NOMO-1 (cell line): ENCODE data around the gene IGLON5.
A peak's percentile ranks its signal among the peaks of the same experiment; 100 is the strongest.

Experiments used
- DNase-seq, 2 experiments: peaks; one replicate each; lab custom pipeline; 2025; ENCODE audit not compliant: unreplicated experiment in 2 of 2; lab: John Stamatoyannopoulos, UW

Gene IGLON5

GRCh38 chr19:51361239-51361638, 49.8 kb downstream of the IGLON5 start:
- no peak for DNase-seq

DNA sequence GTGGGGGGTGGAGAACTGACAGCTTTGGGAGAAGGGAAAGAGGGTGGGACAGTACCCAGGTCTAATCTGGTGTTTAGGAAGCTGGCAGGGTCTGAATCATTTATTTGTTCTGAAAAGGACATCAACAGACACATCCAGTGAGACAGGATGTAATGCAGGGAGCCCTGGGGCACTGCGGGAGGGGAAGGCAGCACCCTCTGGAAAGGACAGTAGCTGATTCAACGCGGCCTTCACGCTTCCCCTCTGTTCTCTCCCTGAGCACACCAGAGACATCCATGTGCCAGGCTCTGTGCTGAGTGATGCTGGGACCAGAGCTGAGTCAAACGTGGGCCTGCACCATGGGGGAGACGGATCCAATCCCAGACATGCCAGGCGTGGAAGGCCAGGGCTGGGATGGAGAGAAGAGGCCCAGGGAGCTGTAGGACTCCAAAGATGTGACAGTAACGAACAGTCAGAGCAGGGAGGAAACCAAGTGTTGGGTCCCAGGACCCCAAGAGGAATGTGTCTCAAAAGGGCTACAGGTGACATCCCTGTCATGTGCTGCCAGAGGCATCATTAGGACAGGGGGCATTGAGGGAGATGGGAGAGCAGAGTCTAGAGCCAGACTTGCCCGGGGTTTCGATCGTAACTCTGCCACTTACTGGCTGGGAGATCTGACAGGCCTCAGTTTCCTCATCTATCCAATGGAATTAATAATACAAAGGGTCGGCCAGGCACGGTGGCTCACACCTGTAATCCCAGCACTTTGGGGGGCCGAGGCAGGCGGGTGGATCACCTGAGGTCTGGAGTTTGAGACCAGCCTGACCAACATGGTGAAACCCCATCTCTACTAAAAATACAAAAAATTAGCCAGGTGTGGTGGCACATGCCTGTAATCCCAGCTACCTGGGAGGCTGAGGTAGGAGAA, 53.0 kb downstream of the IGLON5 start:
- no peak for DNase-seq

DNA sequence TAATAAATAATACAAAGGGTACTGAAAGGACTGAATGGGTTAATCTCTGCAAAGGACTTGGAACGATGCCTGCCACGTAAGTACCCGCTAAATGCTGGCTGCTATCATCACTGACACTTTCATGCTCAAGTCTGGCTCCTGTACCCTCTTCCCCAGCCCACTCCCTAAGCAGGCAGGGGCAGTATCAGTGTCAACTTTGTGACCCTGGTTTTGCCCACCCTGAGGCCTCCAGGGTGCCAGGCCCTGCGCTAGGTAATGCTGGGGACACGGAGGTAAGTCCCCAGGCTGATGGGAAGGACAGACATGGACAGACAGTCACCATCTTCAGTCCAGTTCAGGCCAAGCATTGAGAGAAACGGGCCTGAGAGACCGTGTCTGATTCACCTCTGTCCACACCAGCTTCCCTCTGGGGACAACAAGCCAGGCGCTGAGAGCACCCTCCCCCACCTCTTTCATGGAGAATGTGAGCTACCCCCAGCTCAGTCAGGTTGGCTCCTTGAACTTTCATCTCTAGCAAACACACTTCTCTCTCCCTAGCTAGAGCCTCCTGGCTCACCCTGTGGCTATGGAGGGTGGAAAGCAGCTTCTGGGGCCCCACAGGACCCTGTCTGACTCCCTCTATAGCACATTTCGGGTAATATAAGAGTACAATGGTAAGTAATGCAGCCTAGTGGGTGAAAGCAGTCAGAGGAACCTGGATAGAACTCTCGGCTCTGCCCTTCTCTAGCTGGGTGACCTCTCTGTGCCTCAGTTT, 53.9 kb downstream of the IGLON5 start:
- DNase-seq = peak in 1 of 2 experiments; percentile 49

DNA sequence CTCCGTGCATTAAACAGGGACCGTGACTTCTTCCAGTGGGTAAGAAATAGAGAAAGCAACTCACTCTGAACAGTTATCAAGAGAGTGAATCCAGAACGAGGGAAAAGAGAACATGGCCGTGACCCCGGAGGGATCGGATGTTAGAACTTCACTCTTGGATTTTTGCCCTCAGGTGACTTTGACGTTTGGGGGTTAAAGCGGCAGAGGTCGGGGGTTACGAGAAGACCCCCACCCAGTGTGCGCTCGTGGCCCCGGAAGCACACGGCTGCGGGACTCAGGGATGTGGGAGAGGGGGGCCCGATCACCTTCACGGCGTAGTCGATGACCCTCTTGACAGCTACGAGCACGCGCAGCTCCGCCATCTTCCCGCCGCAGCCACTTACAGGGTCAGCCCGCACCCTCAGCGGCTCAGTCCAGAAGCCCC, 54.5 kb downstream of the IGLON5 start, which contains the start of gene ETFB:
ETFB (minus strand) TSS at position 424 of the 424 bp plus-strand sequence; CDS start at position 362, 62 bp downstream.
- no peak for DNase-seq

DNA sequence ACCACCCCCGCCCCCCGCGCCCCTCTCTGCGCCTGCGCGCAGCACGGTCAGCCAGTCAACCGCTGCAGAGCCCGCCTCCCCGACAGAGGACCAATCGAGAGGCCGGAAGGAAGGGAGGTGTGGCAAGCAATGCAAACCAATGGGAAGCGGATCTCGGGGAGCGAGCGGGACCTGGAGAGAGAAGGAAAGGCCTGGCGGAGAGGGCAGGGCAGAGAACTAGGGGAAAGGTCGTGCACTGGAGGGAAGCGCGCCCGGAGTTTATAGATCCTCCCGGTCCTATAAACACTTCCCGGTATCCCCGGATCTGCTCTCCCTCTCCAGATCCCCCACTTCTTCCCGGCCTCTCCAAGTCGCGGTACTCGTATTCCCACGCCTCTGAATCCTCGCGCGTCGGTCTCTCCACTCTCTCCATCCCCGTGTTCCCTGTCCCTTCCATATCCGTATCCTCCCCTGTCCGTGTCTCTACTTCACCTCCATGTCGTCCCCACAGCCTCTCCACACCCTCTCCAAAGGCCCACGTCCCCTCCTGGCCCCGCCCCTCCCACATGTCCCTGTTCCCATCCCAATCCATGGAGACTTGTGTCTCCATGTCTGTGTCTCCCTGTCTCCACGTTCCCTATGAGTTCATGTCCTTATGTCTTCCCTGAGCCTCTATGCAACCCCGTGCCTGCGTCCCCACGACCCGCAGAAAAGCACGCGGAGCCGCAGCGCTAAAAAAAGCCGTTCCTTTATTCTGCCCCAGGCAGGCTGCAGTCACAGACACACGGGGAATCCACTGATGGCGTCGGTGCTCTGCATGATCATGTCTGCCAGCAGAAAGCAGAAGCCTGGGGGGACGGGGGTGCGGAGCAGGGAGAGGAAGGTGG, 55.2 kb downstream of the IGLON5 start:
- DNase-seq = peak; percentile 97 to 99

DNA sequence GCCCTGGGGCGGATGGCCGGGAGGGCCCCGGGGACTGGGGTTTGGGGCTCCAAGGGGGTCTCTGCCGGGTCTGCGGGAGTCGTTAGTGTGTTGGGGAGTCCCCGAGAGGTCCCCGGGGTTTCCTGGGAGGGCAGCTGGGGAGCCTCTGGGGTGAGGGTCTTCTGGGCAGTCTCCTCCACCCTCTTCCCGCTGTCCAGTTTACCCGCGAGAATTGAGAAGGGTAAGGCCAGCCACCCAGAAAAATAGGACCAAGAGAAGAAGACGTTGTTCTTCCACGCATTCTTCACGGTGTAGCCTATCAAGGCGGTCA, 55.8 kb downstream of the IGLON5 start:
- DNase-seq = no peak

GRCh38 chr19:51367565-51368365, 56.3 kb downstream of the IGLON5 start:
- peak; percentile 98 for DNase-seq

- peak; percentile 44 to 45 for DNase-seq
Measured at GRCh38 chr19:51368366-51369282, 57.2 kb downstream of the IGLON5 start, which contains the start of gene CLDND2. TSS of gene CLDND2 (minus strand) at chr19:51369003. CDS start at chr19:51368577, 426 bp downstream.

DNA sequence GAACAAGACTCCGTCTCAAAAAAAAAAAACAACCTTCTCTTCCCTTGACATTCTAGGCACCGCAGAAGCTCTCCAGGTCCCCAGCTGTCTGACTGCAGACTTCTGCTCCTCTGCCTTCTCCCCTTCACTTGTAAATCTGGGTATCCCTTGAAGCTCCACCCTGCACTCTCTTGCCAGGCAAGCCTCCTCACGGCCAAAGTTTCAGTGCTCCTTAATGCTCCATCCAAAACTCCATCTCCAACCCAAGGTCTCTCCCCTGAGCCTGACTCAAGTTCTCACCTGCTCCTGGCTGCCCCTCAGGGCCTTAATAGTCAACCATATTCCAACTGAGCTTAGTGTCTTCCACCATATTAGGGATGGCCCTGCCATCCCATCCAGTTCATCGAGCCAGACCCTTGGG, 58.8 kb downstream of the IGLON5 start:
- no peak for DNase-seq

DNA sequence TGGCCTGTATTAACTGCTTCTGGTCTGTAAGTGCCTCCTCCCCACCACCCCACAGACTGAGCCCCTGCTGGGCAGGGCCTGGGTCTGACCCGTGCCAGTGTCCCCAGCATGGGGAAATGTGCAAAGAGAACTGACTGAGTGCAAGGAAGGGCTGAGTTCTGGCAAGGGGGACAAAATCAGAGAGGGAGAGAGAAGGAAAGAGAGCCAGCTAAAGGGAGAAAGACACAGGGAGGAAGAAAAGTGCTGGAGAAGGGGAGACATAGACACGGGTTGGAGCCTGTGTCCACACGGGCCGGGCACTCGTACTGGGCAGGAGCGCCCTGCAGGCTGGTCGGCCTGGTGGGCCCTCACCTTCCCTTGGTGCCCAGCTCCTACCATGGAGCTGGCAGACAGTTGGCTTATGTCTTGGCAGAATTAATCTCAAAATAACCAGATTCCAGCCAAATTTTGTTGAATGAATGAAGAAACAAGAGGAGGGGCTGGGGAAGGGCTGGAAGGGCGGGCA, 59.8 kb downstream of the IGLON5 start:
- DNase-seq = no peak

- no peak for DNase-seq
Measured at GRCh38 chr19:51372021-51372648, 60.7 kb downstream of the IGLON5 start.

- DNase-seq = peak; percentile 91 to 94
Measured at GRCh38 chr19:51372649-51373504, 61.4 kb downstream of the IGLON5 start, which contains the start of gene NKG7. TSS of gene NKG7 (minus strand) at chr19:51372654. CDS start at chr19:51372535, 119 bp downstream.

- DNase-seq = no peak
Measured at GRCh38 chr19:51375504-51376221, 64.2 kb downstream of the IGLON5 start.

- DNase-seq = no peak
Measured at GRCh38 chr19:51377422-51377821, 66.0 kb downstream of the IGLON5 start.

GRCh38 chr19:51380379-51380778, 68.9 kb downstream of the IGLON5 start:
- DNase-seq = no peak
